Endothelial cell of umbilical vein (primary cell): Measurements from ENCODE around the gene PKMYT1.

Source experiments
- EZH2 ChIP-seq: IDR thresholded peaks from 2 replicates; pipeline ENCODE4 v1.6.1; 2012; ENCODE audit warnings: borderline replicate concordance, low read depth, mild to moderate bottlenecking, moderate library complexity, low read length, inconsistent platforms; ENCODE audit not compliant: severe bottlenecking
- FOS ChIP-seq: IDR thresholded peaks from 2 replicates; pipeline ENCODE4 v1.6.1; 2011; ENCODE audit warnings: mild to moderate bottlenecking, low read length, moderate library complexity, borderline replicate concordance; ENCODE audit not compliant: insufficient read depth
- MYC ChIP-seq: IDR thresholded peaks from one replicate; pipeline ENCODE4 v1.6.1; 2011; ENCODE audit warnings: mild to moderate bottlenecking, low read depth, low read length
- POLR2A ChIP-seq: IDR thresholded peaks from 2 replicates; pipeline ENCODE4 v1.6.1; 2012; ENCODE audit warnings: low read depth, mild to moderate bottlenecking, control low read depth, low read length
- POLR2AphosphoS5 ChIP-seq: IDR thresholded peaks from 2 replicates; pipeline ENCODE4 v1.6.1; 2012; ENCODE audit warnings: low read depth, mild to moderate bottlenecking, control low read depth, low read length, moderate library complexity; ENCODE audit not compliant: insufficient read depth
- TF ChIP-seq, protein P1 (sequence below), 2 donors: IDR thresholded peaks; 1 replicate in 1 of 2; 2 replicates in 1 of 2; pipeline ENCODE4 v1.5.1; 2011; ENCODE audit warnings: low read length in 2 of 2, mild to moderate bottlenecking in 2 of 2, moderate library complexity in 2 of 2, control low read depth in 1 of 2, inconsistent platforms in 1 of 2, low read depth in 1 of 2; ENCODE audit not compliant: insufficient read depth in 1 of 2; ENCODE audit errors: extremely low read depth in 1 of 2
- TF ChIP-seq, protein P2 (sequence below): IDR thresholded peaks from 2 replicates; pipeline ENCODE4 v1.6.1; 2011; ENCODE audit not compliant: insufficient read depth, insufficient read length

DNA sequence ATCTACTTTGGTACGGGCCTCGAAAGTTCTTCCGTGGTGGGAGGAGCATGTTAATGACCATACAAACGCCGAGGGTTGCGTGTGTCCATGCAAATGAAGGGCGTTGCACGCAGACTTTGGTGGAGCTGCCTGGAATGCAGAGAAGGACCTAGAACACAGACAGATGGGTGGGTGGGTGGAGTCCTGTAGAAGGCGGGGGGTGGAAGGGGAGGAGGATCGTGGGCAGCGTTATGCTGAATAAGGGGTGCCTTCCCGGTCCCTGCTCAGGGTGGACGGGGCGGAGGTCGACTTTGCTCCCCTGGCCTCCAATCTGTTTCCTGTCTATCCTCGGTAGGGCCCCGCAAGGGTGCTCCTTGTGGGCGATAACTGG, 11.9 kb downstream of the PKMYT1 start:
- TF ChIP-seq, protein P1, sequence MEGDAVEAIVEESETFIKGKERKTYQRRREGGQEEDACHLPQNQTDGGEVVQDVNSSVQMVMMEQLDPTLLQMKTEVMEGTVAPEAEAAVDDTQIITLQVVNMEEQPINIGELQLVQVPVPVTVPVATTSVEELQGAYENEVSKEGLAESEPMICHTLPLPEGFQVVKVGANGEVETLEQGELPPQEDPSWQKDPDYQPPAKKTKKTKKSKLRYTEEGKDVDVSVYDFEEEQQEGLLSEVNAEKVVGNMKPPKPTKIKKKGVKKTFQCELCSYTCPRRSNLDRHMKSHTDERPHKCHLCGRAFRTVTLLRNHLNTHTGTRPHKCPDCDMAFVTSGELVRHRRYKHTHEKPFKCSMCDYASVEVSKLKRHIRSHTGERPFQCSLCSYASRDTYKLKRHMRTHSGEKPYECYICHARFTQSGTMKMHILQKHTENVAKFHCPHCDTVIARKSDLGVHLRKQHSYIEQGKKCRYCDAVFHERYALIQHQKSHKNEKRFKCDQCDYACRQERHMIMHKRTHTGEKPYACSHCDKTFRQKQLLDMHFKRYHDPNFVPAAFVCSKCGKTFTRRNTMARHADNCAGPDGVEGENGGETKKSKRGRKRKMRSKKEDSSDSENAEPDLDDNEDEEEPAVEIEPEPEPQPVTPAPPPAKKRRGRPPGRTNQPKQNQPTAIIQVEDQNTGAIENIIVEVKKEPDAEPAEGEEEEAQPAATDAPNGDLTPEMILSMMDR (IDR thresholded peaks at IDR 0.05; ENCODE audit: extremely low read depth in 1 of 2, insufficient read depth in 1 of 2, low read depth in 1 of 2, low read length in 2 of 2) = no peak
- TF ChIP-seq POLR2A (no peak), EZH2 (no peak), MYC (no peak), FOS (no peak), POLR2AphosphoS5 (no peak)
- TF ChIP-seq, protein P2, sequence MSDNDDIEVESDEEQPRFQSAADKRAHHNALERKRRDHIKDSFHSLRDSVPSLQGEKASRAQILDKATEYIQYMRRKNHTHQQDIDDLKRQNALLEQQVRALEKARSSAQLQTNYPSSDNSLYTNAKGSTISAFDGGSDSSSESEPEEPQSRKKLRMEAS = no peak
